ENCODE results near the gene TTC22.

The TTC22 gene

GRCh38 chr1:54742282-54742681 lies 58.8 kb downstream of the TTC22 start:
- Histone ChIP-seq H4K20me1 (peaks cover 21% of the 10 kb centered on the region; the same call in 1 of the 2 replicates), H3K9ac (no peak overlapping the region), H3K4me1 (no peaks in the 10 kb centered on the region), H3K9me3 (no peaks in the 10 kb centered on the region), H3K27me3 (no peaks in the 10 kb centered on the region), H3K36me3 (peaks cover 77% of the 10 kb centered on the region), H3K27ac (no peak overlapping the region), H3K4me2 (no peak overlapping the region), H3K4me3 (no peak overlapping the region)
- no peak for TF ChIP-seq Cebpa-rat (IDR thresholded peaks at IDR 0.05)

GRCh38 chr1:54741531-54741930 lies 59.6 kb downstream of the TTC22 start:
- Histone ChIP-seq H3K4me2 (no peak overlapping the region), H4K20me1 (peaks cover 21% of the 10 kb centered on the region; the same call in 1 of the 2 replicates), H3K27me3 (no peaks in the 10 kb centered on the region), H3K4me1 (no peaks in the 10 kb centered on the region), H3K4me3 (no peak overlapping the region), H3K9ac (no peak overlapping the region), H3K27ac (no peak overlapping the region), H3K9me3 (no peaks in the 10 kb centered on the region), H3K36me3 (peaks cover 85% of the 10 kb centered on the region)
- TF ChIP-seq Cebpa-rat (IDR thresholded peaks at IDR 0.05) = no peak

GRCh38 chr1:54738244-54738643 lies 62.9 kb downstream of the TTC22 start:
- H3K9ac ChIP-seq = no peak overlapping the region
- no peak for TF ChIP-seq Cebpa-rat (IDR thresholded peaks at IDR 0.05)
- H3K4me1 ChIP-seq = no peaks in the 10 kb centered on the region
- no peak overlapping the region for H3K4me3 ChIP-seq
- H4K20me1 ChIP-seq = peaks cover 13% of the 10 kb centered on the region; the same call in 1 of the 2 replicates
- H3K4me2 ChIP-seq = no peak overlapping the region
- no peaks in the 10 kb centered on the region for H3K9me3 ChIP-seq
- no peaks in the 10 kb centered on the region for H3K27me3 ChIP-seq
- H3K36me3 ChIP-seq = peaks cover 100% of the 10 kb centered on the region
- no peak overlapping the region for H3K27ac ChIP-seq

GRCh38 chr1:54736685-54737084 lies 64.4 kb downstream of the TTC22 start:
- no peak for TF ChIP-seq Cebpa-rat (IDR thresholded peaks at IDR 0.05)
- Histone ChIP-seq H3K36me3 (peaks cover 100% of the 10 kb centered on the region), H3K9me3 (no peaks in the 10 kb centered on the region), H3K4me1 (no peaks in the 10 kb centered on the region), H3K27me3 (no peaks in the 10 kb centered on the region), H4K20me1 (0 out of 2 replicates have a peak, but pooled peaks cover 5% of the 10 kb centered on the region), H3K27ac (no peak overlapping the region), H3K9ac (no peak overlapping the region), H3K4me2 (no peak overlapping the region), H3K4me3 (no peak overlapping the region)
